ENCODE measurements around the gene NFATC4.

The NFATC4 gene

DNA sequence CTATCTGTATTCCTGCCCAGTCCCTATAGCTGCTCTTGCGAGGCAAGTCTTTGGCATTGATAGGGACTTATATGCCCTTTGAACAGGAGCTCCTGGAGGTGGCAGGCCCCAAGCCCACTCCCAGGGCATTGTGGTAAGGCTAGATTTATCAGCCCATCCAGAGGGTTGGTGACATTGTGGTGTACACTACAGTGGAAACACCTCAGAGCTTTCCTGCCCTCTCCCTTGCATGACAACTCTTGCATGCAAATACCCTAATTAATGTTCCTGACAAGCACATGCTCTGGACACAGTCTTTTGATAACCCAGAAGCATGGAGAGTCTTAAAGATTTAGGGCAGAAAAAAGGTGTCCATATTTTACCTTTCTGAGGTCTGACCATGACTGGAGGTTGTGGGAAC is 27.4 kb upstream of the NFATC4 start:
- H3K27me3 ChIP-seq (ENCODE audit: insufficient read depth, low read length) = peaks cover 34% of the 10 kb centered on the region
- no peak overlapping the region for H3K18ac ChIP-seq (ENCODE audit: low read length)
- H3K4me2 ChIP-seq (ENCODE audit: low read length) = no peak overlapping the region
- H3K4ac ChIP-seq (ENCODE audit: low read depth, low read length) = no peak overlapping the region
- no peak overlapping the region for H3K9ac ChIP-seq (ENCODE audit: low read length)
- no peak overlapping the region for H2BK12ac ChIP-seq (ENCODE audit: low read length)
- H2BK120ac ChIP-seq (ENCODE audit: insufficient read depth, low read length, poor library complexity) = no peak overlapping the region
- H3K27ac ChIP-seq (ENCODE audit: low read depth, low read length) = no peak overlapping the region
- H3K79me1 ChIP-seq (ENCODE audit: low read length) = no peaks in the 10 kb centered on the region
- H3K79me2 ChIP-seq (ENCODE audit: control insufficient read depth, insufficient read depth, low read length, poor library complexity) = no peaks in the 10 kb centered on the region
- H2BK5ac ChIP-seq (ENCODE audit: low read depth, low read length, poor library complexity) = no peak overlapping the region
- no peaks in the 10 kb centered on the region for H3K36me3 ChIP-seq (ENCODE audit: control insufficient read depth in 1 of 2, insufficient read depth in 2 of 2, low read length in 2 of 2)
- peaks cover 11 to 14% of the 10 kb centered on the region in 2 experiments for H3K4me1 ChIP-seq (ENCODE audit: control insufficient read depth in 1 of 2, insufficient read depth in 2 of 2, low read length in 2 of 2)
- no peak overlapping the region for H4K12ac ChIP-seq (ENCODE audit: low read depth, low read length)
- H3K23ac ChIP-seq (ENCODE audit: low read length) = no peak overlapping the region
- H3K9me3 ChIP-seq (ENCODE audit: insufficient read depth, low read depth, low read length) = peaks cover 9% of the 10 kb centered on the region
- H3K14ac ChIP-seq (ENCODE audit: low read length) = no peak overlapping the region
- no peak overlapping the region for H2AFZ ChIP-seq (ENCODE audit: insufficient read depth, low read length, poor library complexity)
- H4K8ac ChIP-seq (ENCODE audit: low read depth, low read length) = no peak overlapping the region
- WGBS (ENCODE audit: extremely low coverage, insufficient coverage, insufficient read length) = no CpG with 5 or more reads among the region's 1 CpG
- no peak overlapping the region for H3K4me3 ChIP-seq (ENCODE audit: low read depth, low read length)
- no peak overlapping the region for H2AK5ac ChIP-seq (ENCODE audit: low read length)
- H4K91ac ChIP-seq (ENCODE audit: low read depth, low read length) = no peak overlapping the region
- no peak for DNase-seq

DNA sequence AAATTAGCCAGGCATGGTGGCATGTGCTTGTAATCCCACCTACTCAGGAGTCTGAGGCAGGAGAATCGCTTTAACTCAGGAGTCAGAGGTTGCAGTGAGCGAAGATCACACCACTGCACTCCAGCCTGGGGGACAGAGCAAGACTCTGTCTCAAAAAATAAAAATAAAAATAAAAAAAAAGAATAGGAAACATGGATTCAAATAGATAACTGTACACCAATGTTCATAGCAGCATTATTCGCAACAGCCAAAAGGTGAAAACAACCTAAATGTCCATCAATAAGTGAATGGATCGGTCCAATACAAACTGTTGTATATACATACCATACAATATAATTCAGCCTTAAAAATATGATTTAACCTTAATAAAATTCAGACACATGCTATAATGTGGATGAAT is 25.1 kb upstream of the NFATC4 start:
- no peak overlapping the region for H2BK120ac ChIP-seq (ENCODE audit: insufficient read depth, low read length, poor library complexity)
- no peak overlapping the region for H3K14ac ChIP-seq (ENCODE audit: low read length)
- no peak overlapping the region for H4K91ac ChIP-seq (ENCODE audit: low read depth, low read length)
- H3K4me1 ChIP-seq (ENCODE audit: control insufficient read depth in 1 of 2, insufficient read depth in 2 of 2, low read length in 2 of 2) = peaks cover 7 to 8% of the 10 kb centered on the region in 2 experiments
- H3K23ac ChIP-seq (ENCODE audit: low read length) = no peak overlapping the region
- H3K4me3 ChIP-seq (ENCODE audit: low read depth, low read length) = no peak overlapping the region
- H2BK12ac ChIP-seq (ENCODE audit: low read length) = no peak overlapping the region
- no peak overlapping the region for H3K9ac ChIP-seq (ENCODE audit: low read length)
- H3K27me3 ChIP-seq (ENCODE audit: insufficient read depth, low read length) = peaks cover 34% of the 10 kb centered on the region
- H4K8ac ChIP-seq (ENCODE audit: low read depth, low read length) = no peak overlapping the region
- H3K79me2 ChIP-seq (ENCODE audit: control insufficient read depth, insufficient read depth, low read length, poor library complexity) = no peaks in the 10 kb centered on the region
- no peaks in the 10 kb centered on the region for H3K79me1 ChIP-seq (ENCODE audit: low read length)
- no peaks in the 10 kb centered on the region for H3K36me3 ChIP-seq (ENCODE audit: control insufficient read depth in 1 of 2, insufficient read depth in 2 of 2, low read length in 2 of 2)
- H3K27ac ChIP-seq (ENCODE audit: low read depth, low read length) = no peak overlapping the region
- no peak for DNase-seq
- H3K4me2 ChIP-seq (ENCODE audit: low read length) = no peak overlapping the region
- H3K4ac ChIP-seq (ENCODE audit: low read depth, low read length) = no peak overlapping the region
- H4K12ac ChIP-seq (ENCODE audit: low read depth, low read length) = no peak overlapping the region
- H2BK5ac ChIP-seq (ENCODE audit: low read depth, low read length, poor library complexity) = no peak overlapping the region
- H2AFZ ChIP-seq (ENCODE audit: insufficient read depth, low read length, poor library complexity) = no peak overlapping the region
- WGBS (ENCODE audit: extremely low coverage, insufficient coverage, insufficient read length) = no CpG with 5 or more reads among the region's 4 CpGs
- no peak overlapping the region for H3K18ac ChIP-seq (ENCODE audit: low read length)
- H2AK5ac ChIP-seq (ENCODE audit: low read length) = no peak overlapping the region
- peaks cover 11% of the 10 kb centered on the region for H3K9me3 ChIP-seq (ENCODE audit: insufficient read depth, low read depth, low read length)

DNA sequence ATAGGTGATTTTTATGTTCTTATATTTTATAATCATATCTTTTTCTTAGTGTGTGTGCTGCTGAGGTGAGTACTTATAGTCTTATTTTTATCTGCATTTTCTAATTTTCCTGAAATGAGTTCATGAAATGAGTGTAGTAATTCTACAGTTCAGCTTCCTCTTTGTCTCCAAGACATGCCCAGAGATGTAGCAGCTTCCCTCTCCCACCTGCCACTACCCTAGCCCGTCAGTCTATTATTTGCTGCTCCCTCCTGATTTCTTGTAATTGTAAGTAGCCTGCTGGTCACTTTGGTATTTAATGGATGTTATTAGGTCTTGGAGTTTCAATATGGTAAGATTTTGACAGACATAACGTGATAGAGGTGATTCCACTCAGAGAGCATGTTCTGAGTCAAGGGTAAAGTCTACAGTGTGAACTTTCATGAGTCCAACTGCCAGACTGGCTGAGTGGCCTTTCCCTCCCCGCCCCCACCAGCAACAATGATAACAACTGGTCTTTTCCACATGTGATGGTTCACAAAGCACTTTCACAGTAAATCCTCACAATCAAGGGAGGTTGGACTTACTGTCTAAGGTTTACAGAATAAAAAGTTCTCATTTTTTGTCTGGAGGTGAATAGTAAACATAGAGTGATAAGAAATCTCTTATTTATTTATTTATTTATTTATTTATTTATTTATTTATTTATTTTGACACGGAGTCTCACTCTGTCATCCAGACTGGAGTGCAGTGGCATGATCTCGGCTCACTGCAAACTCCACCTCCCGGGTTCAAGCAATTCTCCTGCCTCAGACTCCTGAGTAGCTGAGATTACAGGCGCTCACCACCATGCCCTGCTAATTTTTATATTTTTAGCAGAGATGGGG is 24.0 kb upstream of the NFATC4 start:
- peaks cover 7 to 8% of the 10 kb centered on the region in 2 experiments for H3K4me1 ChIP-seq (ENCODE audit: control insufficient read depth in 1 of 2, insufficient read depth in 2 of 2, low read length in 2 of 2)
- no peak overlapping the region for H3K4me2 ChIP-seq (ENCODE audit: low read length)
- no peak overlapping the region for H3K18ac ChIP-seq (ENCODE audit: low read length)
- H4K91ac ChIP-seq (ENCODE audit: low read depth, low read length) = no peak overlapping the region
- no peak overlapping the region for H2BK12ac ChIP-seq (ENCODE audit: low read length)
- H3K9ac ChIP-seq (ENCODE audit: low read length) = no peak overlapping the region
- no peak overlapping the region for H3K27ac ChIP-seq (ENCODE audit: low read depth, low read length)
- no peak overlapping the region for H2BK120ac ChIP-seq (ENCODE audit: insufficient read depth, low read length, poor library complexity)
- H3K4ac ChIP-seq (ENCODE audit: low read depth, low read length) = no peak overlapping the region
- WGBS (ENCODE audit: extremely low coverage, insufficient coverage, insufficient read length) = no CpG with 5 or more reads among the region's 7 CpGs
- no peak overlapping the region for H3K4me3 ChIP-seq (ENCODE audit: low read depth, low read length)
- H3K27me3 ChIP-seq (ENCODE audit: insufficient read depth, low read length) = peaks cover 24% of the 10 kb centered on the region
- H3K9me3 ChIP-seq (ENCODE audit: insufficient read depth, low read depth, low read length) = peaks cover 6% of the 10 kb centered on the region
- no peak overlapping the region for H2AK5ac ChIP-seq (ENCODE audit: low read length)
- H4K8ac ChIP-seq (ENCODE audit: low read depth, low read length) = no peak overlapping the region
- no peak overlapping the region for H3K14ac ChIP-seq (ENCODE audit: low read length)
- no peak for DNase-seq
- H2BK5ac ChIP-seq (ENCODE audit: low read depth, low read length, poor library complexity) = no peak overlapping the region
- no peaks in the 10 kb centered on the region for H3K79me1 ChIP-seq (ENCODE audit: low read length)
- H3K23ac ChIP-seq (ENCODE audit: low read length) = no peak overlapping the region
- no peaks in the 10 kb centered on the region for H3K79me2 ChIP-seq (ENCODE audit: control insufficient read depth, insufficient read depth, low read length, poor library complexity)
- H2AFZ ChIP-seq (ENCODE audit: insufficient read depth, low read length, poor library complexity) = no peak overlapping the region
- H3K36me3 ChIP-seq (ENCODE audit: control insufficient read depth in 1 of 2, insufficient read depth in 2 of 2, low read length in 2 of 2) = no peaks in the 10 kb centered on the region
- H4K12ac ChIP-seq (ENCODE audit: low read depth, low read length) = no peak overlapping the region

DNA sequence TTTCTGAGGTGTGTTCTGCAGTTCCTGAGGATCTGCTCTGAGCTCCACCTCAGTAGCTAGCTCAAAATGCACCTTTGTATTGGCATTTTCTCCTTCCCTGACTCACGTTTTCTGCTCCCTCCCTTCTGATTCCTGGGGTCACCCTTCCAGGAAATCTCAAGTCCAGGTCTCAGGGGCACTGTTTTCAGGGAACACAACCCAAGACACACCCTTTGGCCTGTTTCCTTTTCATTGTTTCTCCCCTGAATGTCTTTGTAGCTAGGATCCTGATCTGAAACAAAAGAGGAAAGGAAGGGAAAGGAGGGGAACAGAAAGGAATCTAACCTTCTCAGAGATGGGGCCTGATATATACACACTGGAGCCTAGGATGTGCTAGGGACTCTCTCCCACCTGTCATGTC is 20.9 kb upstream of the NFATC4 start:
- Histone ChIP-seq H3K27me3 (ENCODE audit: insufficient read depth, low read length) (peaks cover 1% of the 10 kb centered on the region), H3K14ac (ENCODE audit: low read length) (no peak overlapping the region), H3K79me2 (ENCODE audit: control insufficient read depth, insufficient read depth, low read length, poor library complexity) (no peaks in the 10 kb centered on the region), H3K9ac (ENCODE audit: low read length) (no peak overlapping the region), H2AFZ (ENCODE audit: insufficient read depth, low read length, poor library complexity) (no peak overlapping the region), H3K18ac (ENCODE audit: low read length) (no peak overlapping the region), H3K9me3 (ENCODE audit: insufficient read depth, low read depth, low read length) (peaks cover 2% of the 10 kb centered on the region), H3K79me1 (ENCODE audit: low read length) (no peaks in the 10 kb centered on the region), H2BK120ac (ENCODE audit: insufficient read depth, low read length, poor library complexity) (no peak overlapping the region), H3K36me3 (ENCODE audit: control insufficient read depth in 1 of 2, insufficient read depth in 2 of 2, low read length in 2 of 2) (no peaks in the 10 kb centered on the region), H2BK5ac (ENCODE audit: low read depth, low read length, poor library complexity) (no peak overlapping the region), H3K23ac (ENCODE audit: low read length) (no peak overlapping the region), H3K27ac (ENCODE audit: low read depth, low read length) (no peak overlapping the region), H3K4ac (ENCODE audit: low read depth, low read length) (no peak overlapping the region), H3K4me1 (ENCODE audit: control insufficient read depth in 1 of 2, insufficient read depth in 2 of 2, low read length in 2 of 2) (no peaks in the 10 kb centered on the region), H4K91ac (ENCODE audit: low read depth, low read length) (no peak overlapping the region), H4K12ac (ENCODE audit: low read depth, low read length) (no peak overlapping the region), H3K4me3 (ENCODE audit: low read depth, low read length) (no peak overlapping the region), H4K8ac (ENCODE audit: low read depth, low read length) (no peak overlapping the region), H3K4me2 (ENCODE audit: low read length) (no peak overlapping the region), H2AK5ac (ENCODE audit: low read length) (no peak overlapping the region), H2BK12ac (ENCODE audit: low read length) (no peak overlapping the region)
- no peak for DNase-seq
- no CpG with 5 or more reads among the region's 1 CpG for WGBS (ENCODE audit: extremely low coverage, insufficient coverage, insufficient read length)
